Tibial nerve (tissue), 4 donors: ENCODE data around the gene LRG1.

Experiments used
- EP300 ChIP-seq, 2 donors: sonication (generic); formaldehyde crosslinking; IDR thresholded peaks; one replicate each; pipeline ENCODE4 v1.6.1; 2017; ENCODE audit warnings: antibody characterized with exemption in 2 of 2, mild to moderate bottlenecking in 1 of 2
- POLR2A ChIP-seq, 2 donors: fragments of 450-650 bp; IDR thresholded peaks; one replicate each; pipeline ENCODE4 v1.6.1; 2017; ENCODE audit warnings: antibody characterized with exemption in 2 of 2, mild to moderate bottlenecking in 2 of 2, moderate library complexity in 2 of 2
- TF ChIP-seq, protein P1 (sequence below), 5 experiments: fragments of 200-600 bp in 3 of 5; fragments of 450-650 bp in 2 of 5; sonication (generic) in 3 of 5; IDR thresholded peaks; one replicate each; pipeline ENCODE4 v1.5.1; 2016 to 2019; ENCODE audit warnings: antibody characterized with exemption in 5 of 5, mild to moderate bottlenecking in 3 of 5, moderate library complexity in 2 of 5

DNA sequence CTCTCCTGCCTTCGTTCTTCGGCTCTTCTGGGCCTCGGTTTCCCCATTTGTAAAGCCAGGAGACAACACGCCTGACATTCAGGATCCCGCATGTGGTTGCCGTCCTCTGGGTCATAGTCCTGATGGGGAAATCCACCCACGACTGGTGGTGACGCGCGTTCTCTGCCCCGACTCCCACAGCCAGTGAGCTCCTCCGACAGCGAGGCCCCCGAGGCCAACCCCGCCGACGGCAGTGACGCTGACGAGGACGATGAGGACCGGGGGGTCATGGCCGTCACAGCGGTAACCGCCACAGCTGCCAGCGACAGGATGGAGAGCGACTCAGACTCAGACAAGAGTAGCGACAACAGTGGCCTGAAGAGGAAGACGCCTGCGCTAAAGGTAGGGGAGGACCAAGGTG, 51.3 kb downstream of the LRG1 start:
- TF ChIP-seq, protein P1, sequence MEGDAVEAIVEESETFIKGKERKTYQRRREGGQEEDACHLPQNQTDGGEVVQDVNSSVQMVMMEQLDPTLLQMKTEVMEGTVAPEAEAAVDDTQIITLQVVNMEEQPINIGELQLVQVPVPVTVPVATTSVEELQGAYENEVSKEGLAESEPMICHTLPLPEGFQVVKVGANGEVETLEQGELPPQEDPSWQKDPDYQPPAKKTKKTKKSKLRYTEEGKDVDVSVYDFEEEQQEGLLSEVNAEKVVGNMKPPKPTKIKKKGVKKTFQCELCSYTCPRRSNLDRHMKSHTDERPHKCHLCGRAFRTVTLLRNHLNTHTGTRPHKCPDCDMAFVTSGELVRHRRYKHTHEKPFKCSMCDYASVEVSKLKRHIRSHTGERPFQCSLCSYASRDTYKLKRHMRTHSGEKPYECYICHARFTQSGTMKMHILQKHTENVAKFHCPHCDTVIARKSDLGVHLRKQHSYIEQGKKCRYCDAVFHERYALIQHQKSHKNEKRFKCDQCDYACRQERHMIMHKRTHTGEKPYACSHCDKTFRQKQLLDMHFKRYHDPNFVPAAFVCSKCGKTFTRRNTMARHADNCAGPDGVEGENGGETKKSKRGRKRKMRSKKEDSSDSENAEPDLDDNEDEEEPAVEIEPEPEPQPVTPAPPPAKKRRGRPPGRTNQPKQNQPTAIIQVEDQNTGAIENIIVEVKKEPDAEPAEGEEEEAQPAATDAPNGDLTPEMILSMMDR (IDR thresholded peaks at IDR 0.05) = no peak
- TF ChIP-seq EP300 (IDR thresholded peaks at IDR 0.05) (no peak), POLR2A (IDR thresholded peaks at IDR 0.05) (no peak)
